LNCAP (cell line): ENCODE measurements around the gene CDH12.

Experiments
- TF ChIP-seq, protein P1 (sequence below): fragments of 450-650 bp; IDR thresholded peaks from 2 replicates; pipeline ENCODE4 v1.5.1; 2017; ENCODE audit warnings: mild to moderate bottlenecking

Gene CDH12

DNA sequence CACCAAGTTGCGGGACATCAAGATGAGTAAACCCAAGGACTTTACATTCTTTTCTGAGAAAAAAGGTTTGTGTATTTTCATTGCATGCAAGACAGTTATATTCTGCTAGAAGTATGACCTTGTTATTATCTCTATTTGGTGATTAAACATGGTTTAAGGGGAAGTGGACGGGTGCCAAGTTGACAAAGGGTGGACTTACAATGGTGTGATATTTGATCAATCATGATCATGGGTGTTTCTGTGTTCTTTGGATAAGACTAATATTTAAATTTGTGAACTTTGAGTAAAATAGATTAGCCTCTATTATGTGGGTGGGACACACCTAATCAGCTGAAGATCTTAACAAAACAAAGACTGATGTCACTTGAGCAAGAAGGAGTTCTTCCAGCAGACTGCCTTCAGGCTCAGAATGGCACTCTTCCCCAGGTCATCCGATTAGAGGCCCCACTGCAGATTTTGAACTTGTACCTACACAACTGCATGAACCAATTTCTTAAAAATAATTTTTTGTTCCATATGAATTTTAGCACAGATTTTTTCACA, 782.9 kb downstream of the CDH12 start:
- TF ChIP-seq, protein P1, sequence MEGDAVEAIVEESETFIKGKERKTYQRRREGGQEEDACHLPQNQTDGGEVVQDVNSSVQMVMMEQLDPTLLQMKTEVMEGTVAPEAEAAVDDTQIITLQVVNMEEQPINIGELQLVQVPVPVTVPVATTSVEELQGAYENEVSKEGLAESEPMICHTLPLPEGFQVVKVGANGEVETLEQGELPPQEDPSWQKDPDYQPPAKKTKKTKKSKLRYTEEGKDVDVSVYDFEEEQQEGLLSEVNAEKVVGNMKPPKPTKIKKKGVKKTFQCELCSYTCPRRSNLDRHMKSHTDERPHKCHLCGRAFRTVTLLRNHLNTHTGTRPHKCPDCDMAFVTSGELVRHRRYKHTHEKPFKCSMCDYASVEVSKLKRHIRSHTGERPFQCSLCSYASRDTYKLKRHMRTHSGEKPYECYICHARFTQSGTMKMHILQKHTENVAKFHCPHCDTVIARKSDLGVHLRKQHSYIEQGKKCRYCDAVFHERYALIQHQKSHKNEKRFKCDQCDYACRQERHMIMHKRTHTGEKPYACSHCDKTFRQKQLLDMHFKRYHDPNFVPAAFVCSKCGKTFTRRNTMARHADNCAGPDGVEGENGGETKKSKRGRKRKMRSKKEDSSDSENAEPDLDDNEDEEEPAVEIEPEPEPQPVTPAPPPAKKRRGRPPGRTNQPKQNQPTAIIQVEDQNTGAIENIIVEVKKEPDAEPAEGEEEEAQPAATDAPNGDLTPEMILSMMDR: no peak

DNA sequence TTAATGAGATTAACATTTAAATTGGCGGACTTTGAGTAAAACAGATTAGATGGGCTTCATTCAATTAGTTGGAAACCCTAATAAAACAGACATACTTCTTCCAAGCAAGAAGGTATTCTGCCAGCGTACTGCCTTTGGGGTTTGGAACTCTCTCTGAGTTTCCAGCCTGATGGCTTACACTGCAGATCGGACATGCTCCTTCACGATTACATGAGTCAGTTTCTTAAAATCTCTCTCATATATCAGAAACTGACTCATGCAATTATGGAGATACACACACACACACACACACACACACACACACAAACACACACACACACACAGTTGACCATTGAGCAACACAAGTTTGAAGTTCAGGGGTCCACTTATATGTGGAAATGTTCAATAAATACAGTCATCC, 789.4 kb downstream of the CDH12 start:
- TF ChIP-seq, protein P1: no peak

DNA sequence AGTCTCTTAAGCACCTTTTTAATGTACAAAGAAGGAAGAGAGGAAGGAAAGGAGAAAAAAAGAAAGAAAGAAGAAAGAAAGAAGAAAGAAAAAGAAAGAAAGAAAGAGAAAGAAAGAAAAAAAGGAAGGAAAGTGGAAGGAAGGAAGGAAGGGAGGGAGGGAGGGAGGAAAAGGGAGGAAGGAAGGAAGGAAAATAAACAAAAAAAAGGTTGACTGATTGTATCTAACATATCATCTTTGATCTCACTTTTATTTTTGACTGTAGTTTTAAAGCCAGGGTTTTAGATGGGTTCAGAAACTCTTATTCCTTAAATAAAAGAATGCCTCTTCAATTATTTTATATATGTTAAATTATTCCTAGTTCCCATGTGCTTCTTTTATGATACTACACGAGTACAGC, 794.5 kb downstream of the CDH12 start:
- TF ChIP-seq, protein P1: no peak

DNA sequence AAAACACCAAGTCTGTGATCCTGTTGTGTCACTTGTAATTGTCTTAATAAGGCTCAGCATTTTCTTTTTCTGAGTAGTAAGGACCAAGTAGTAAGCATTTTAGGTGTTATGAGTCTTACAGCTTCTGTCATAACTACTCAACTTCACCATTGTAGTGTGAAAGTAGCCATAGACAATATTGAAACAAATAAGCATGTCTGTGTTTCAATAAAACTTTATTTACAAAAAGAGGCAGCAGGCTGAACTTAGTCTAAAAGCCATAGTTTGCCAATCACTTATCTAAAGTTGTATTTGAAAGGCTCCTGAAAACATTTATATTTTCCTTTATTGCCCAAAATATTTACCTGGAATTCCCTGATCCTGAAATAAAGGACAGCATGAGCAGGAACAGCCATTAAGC, 796.1 kb downstream of the CDH12 start:
- TF ChIP-seq, protein P1: no peak

DNA sequence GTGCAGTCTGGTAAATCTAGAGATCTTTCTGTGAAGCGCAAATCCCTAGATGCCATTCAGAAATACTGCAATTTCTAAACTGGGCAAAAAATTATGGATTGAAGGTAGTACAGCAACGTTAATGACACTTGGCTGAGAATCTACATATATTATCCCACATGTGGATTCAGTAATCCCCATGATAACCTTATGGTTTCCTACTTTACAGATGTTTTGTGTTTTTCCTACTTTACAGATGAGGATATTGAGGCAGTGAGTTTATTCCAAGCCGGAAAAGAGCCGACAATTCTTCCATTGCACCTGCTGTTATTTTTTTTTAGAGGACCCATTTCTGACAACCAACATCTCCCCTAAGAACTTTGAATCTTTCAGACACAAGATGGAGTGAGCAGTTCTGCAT, 796.5 kb downstream of the CDH12 start:
- TF ChIP-seq, protein P1: no peak

DNA sequence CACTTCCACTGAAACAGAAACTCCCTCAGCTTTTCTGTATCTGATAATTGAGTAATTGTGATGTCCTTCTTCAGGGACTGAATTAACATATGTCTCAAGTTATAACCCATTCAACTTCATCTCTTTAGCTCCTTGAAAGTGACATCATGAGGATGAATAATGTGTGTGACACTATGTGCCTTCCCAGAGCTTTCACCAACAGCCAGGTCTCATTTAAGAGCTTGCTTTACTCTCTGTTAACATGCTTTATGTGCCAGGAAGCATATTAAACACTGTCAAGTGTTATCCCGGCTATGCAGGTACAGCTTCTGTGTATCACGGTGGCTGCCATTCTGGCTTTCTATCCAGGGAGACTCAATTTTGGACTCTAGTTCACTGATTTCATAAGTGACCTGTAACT, 799.9 kb downstream of the CDH12 start:
- TF ChIP-seq, protein P1: no peak

DNA sequence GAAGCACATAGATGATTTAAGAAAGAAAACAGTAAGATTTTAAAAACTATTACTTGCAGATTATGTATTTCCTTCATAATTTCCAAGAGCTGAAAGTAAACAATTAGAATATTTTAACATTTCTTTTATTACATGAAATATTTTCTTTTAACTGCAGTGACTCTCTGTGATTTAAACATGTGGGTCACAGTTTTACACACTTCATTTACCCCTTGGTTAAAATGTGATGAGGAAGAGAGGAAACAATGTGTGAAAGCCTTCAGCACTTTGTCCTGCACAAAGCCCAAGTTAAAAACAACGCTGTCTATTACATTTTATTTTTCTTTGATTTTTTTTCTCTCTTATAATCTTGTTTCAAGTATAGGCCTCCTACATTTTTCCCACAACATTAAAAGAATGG, 801.3 kb downstream of the CDH12 start:
- TF ChIP-seq, protein P1: no peak

DNA sequence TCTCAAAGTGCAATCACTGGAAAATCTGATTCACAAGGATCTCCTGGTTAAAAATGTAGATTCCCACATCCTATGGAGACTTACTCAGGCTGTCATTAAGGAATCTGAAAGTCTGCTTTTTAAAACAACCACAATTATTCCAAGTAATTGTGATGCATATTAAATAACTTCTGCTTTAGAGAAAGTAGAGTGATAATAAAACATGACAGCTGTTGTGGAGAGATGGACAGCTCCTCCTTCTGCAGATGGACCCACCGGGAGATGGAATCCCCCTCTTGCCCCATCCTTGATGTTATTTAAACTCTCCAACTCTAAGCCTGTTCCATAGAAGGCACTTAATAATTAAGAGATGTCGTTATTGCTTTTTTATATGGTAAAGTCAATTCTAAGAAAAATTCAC, 802.2 kb downstream of the CDH12 start:
- TF ChIP-seq, protein P1: no peak
